ENCODE measurements around the gene CEMP1.
"Not testable (repeated sequence)": the region's sequence is repeated elsewhere in the genome, so short reads cannot be mapped to it uniquely, and the experiment has no call there.

The CEMP1 gene

GRCh38 chr16:2531371-2531695 lies at the start of gene CEMP1:
TSS of gene CEMP1 (minus strand) at chr16:2531408. CDS start at chr16:2531073, 335 bp downstream.
- Histone ChIP-seq H3K4me1 (ENCODE audit: control insufficient read depth, insufficient read depth, low read length) (peaks cover 22% of the 10 kb centered on the region), H3K27ac (ENCODE audit: low read length) (peak within 1 kb of the TSS; percentile 97), H3K9me3 (ENCODE audit: control insufficient read depth in 2 of 2, low read length in 2 of 2) (no peaks in the 10 kb centered on the region), H3K4me3 (ENCODE audit: low read length in 2 of 2) (peak within 1 kb of the TSS; percentile 68 to 82), H3K36me3 (ENCODE audit: control insufficient read depth in 2 of 2, insufficient read depth in 2 of 2, low read length in 2 of 2) (peaks cover 11 to 14% of the 10 kb centered on the region in 2 donors), H3K9ac (ENCODE audit: low read length in 2 of 2) (peak within 1 kb of the TSS; percentile 74 to 84), H3K27me3 (ENCODE audit: control insufficient read depth in 1 of 2, insufficient read depth in 2 of 2, low read length in 2 of 2) (no peaks in the 10 kb centered on the region)

- H3K9ac ChIP-seq (ENCODE audit: low read length in 2 of 2); H3K27me3 ChIP-seq (ENCODE audit: control insufficient read depth in 1 of 2, insufficient read depth in 2 of 2, low read length in 2 of 2); H3K9me3 ChIP-seq (ENCODE audit: control insufficient read depth in 2 of 2, low read length in 2 of 2); H3K4me3 ChIP-seq (ENCODE audit: low read length in 2 of 2); H3K27ac ChIP-seq (ENCODE audit: low read length); H3K36me3 ChIP-seq (ENCODE audit: control insufficient read depth in 2 of 2, insufficient read depth in 2 of 2, low read length in 2 of 2): not testable (repeated sequence)
- H3K4me1 ChIP-seq (ENCODE audit: control insufficient read depth, insufficient read depth, low read length): peaks cover 13% of the 10 kb centered on the region
These were observed 49.6 kb upstream of the CEMP1 start for GRCh38 chr16:2580818-2581217.

- H3K4me1 ChIP-seq (ENCODE audit: control insufficient read depth, insufficient read depth, low read length); H3K36me3 ChIP-seq (ENCODE audit: control insufficient read depth in 2 of 2, insufficient read depth in 2 of 2, low read length in 2 of 2); H3K9me3 ChIP-seq (ENCODE audit: control insufficient read depth in 2 of 2, low read length in 2 of 2); H3K9ac ChIP-seq (ENCODE audit: low read length in 2 of 2); H3K27ac ChIP-seq (ENCODE audit: low read length); H3K27me3 ChIP-seq (ENCODE audit: control insufficient read depth in 1 of 2, insufficient read depth in 2 of 2, low read length in 2 of 2); H3K4me3 ChIP-seq (ENCODE audit: low read length in 2 of 2): not testable (repeated sequence)
These were observed 48.9 kb upstream of the CEMP1 start for GRCh38 chr16:2580143-2580542.

GRCh38 chr16:2578905-2579304 lies 47.7 kb upstream of the CEMP1 start:
- not testable (repeated sequence) for H3K27me3 ChIP-seq (ENCODE audit: control insufficient read depth in 1 of 2, insufficient read depth in 2 of 2, low read length in 2 of 2); H3K36me3 ChIP-seq (ENCODE audit: control insufficient read depth in 2 of 2, insufficient read depth in 2 of 2, low read length in 2 of 2); H3K4me1 ChIP-seq (ENCODE audit: control insufficient read depth, insufficient read depth, low read length); H3K4me3 ChIP-seq (ENCODE audit: low read length in 2 of 2); H3K9ac ChIP-seq (ENCODE audit: low read length in 2 of 2); H3K9me3 ChIP-seq (ENCODE audit: control insufficient read depth in 2 of 2, low read length in 2 of 2); H3K27ac ChIP-seq (ENCODE audit: low read length)

- not testable (repeated sequence) for H3K36me3 ChIP-seq (ENCODE audit: control insufficient read depth in 2 of 2, insufficient read depth in 2 of 2, low read length in 2 of 2); H3K4me3 ChIP-seq (ENCODE audit: low read length in 2 of 2); H3K9ac ChIP-seq (ENCODE audit: low read length in 2 of 2); H3K27me3 ChIP-seq (ENCODE audit: control insufficient read depth in 1 of 2, insufficient read depth in 2 of 2, low read length in 2 of 2); H3K27ac ChIP-seq (ENCODE audit: low read length); H3K9me3 ChIP-seq (ENCODE audit: control insufficient read depth in 2 of 2, low read length in 2 of 2); H3K4me1 ChIP-seq (ENCODE audit: control insufficient read depth, insufficient read depth, low read length)
These were observed 45.8 kb upstream of the CEMP1 start for GRCh38 chr16:2577044-2577443.

GRCh38 chr16:2575839-2576238 lies 44.6 kb upstream of the CEMP1 start:
- not testable (repeated sequence) for H3K4me1 ChIP-seq (ENCODE audit: control insufficient read depth, insufficient read depth, low read length); H3K4me3 ChIP-seq (ENCODE audit: low read length in 2 of 2); H3K9ac ChIP-seq (ENCODE audit: low read length in 2 of 2); H3K27me3 ChIP-seq (ENCODE audit: control insufficient read depth in 1 of 2, insufficient read depth in 2 of 2, low read length in 2 of 2); H3K9me3 ChIP-seq (ENCODE audit: control insufficient read depth in 2 of 2, low read length in 2 of 2); H3K36me3 ChIP-seq (ENCODE audit: control insufficient read depth in 2 of 2, insufficient read depth in 2 of 2, low read length in 2 of 2); H3K27ac ChIP-seq (ENCODE audit: low read length)

- H3K27me3 ChIP-seq (ENCODE audit: control insufficient read depth in 1 of 2, insufficient read depth in 2 of 2, low read length in 2 of 2); H3K9ac ChIP-seq (ENCODE audit: low read length in 2 of 2); H3K27ac ChIP-seq (ENCODE audit: low read length); H3K36me3 ChIP-seq (ENCODE audit: control insufficient read depth in 2 of 2, insufficient read depth in 2 of 2, low read length in 2 of 2); H3K9me3 ChIP-seq (ENCODE audit: control insufficient read depth in 2 of 2, low read length in 2 of 2); H3K4me3 ChIP-seq (ENCODE audit: low read length in 2 of 2); H3K4me1 ChIP-seq (ENCODE audit: control insufficient read depth, insufficient read depth, low read length): not testable (repeated sequence)
These were observed 41.5 kb upstream of the CEMP1 start for GRCh38 chr16:2572704-2573103.

GRCh38 chr16:2568573-2568972 lies 37.4 kb upstream of the CEMP1 start:
- not testable (repeated sequence) for H3K4me1 ChIP-seq (ENCODE audit: control insufficient read depth, insufficient read depth, low read length); H3K36me3 ChIP-seq (ENCODE audit: control insufficient read depth in 2 of 2, insufficient read depth in 2 of 2, low read length in 2 of 2); H3K9ac ChIP-seq (ENCODE audit: low read length in 2 of 2); H3K27me3 ChIP-seq (ENCODE audit: control insufficient read depth in 1 of 2, insufficient read depth in 2 of 2, low read length in 2 of 2); H3K27ac ChIP-seq (ENCODE audit: low read length); H3K4me3 ChIP-seq (ENCODE audit: low read length in 2 of 2); H3K9me3 ChIP-seq (ENCODE audit: control insufficient read depth in 2 of 2, low read length in 2 of 2)

- not testable (repeated sequence) for H3K4me1 ChIP-seq (ENCODE audit: control insufficient read depth, insufficient read depth, low read length); H3K4me3 ChIP-seq (ENCODE audit: low read length in 2 of 2); H3K36me3 ChIP-seq (ENCODE audit: control insufficient read depth in 2 of 2, insufficient read depth in 2 of 2, low read length in 2 of 2); H3K9me3 ChIP-seq (ENCODE audit: control insufficient read depth in 2 of 2, low read length in 2 of 2); H3K27ac ChIP-seq (ENCODE audit: low read length); H3K27me3 ChIP-seq (ENCODE audit: control insufficient read depth in 1 of 2, insufficient read depth in 2 of 2, low read length in 2 of 2); H3K9ac ChIP-seq (ENCODE audit: low read length in 2 of 2)
These were observed 36.3 kb upstream of the CEMP1 start for GRCh38 chr16:2567506-2567905.

- not testable (repeated sequence) for H3K9ac ChIP-seq (ENCODE audit: low read length in 2 of 2); H3K36me3 ChIP-seq (ENCODE audit: control insufficient read depth in 2 of 2, insufficient read depth in 2 of 2, low read length in 2 of 2); H3K9me3 ChIP-seq (ENCODE audit: control insufficient read depth in 2 of 2, low read length in 2 of 2); H3K4me3 ChIP-seq (ENCODE audit: low read length in 2 of 2); H3K27me3 ChIP-seq (ENCODE audit: control insufficient read depth in 1 of 2, insufficient read depth in 2 of 2, low read length in 2 of 2); H3K27ac ChIP-seq (ENCODE audit: low read length); H3K4me1 ChIP-seq (ENCODE audit: control insufficient read depth, insufficient read depth, low read length)
These were observed 29.6 kb upstream of the CEMP1 start for GRCh38 chr16:2560798-2561133.

- H3K4me3 ChIP-seq (ENCODE audit: low read length in 2 of 2); H3K36me3 ChIP-seq (ENCODE audit: control insufficient read depth in 2 of 2, insufficient read depth in 2 of 2, low read length in 2 of 2); H3K9ac ChIP-seq (ENCODE audit: low read length in 2 of 2); H3K4me1 ChIP-seq (ENCODE audit: control insufficient read depth, insufficient read depth, low read length); H3K9me3 ChIP-seq (ENCODE audit: control insufficient read depth in 2 of 2, low read length in 2 of 2); H3K27ac ChIP-seq (ENCODE audit: low read length); H3K27me3 ChIP-seq (ENCODE audit: control insufficient read depth in 1 of 2, insufficient read depth in 2 of 2, low read length in 2 of 2): not testable (repeated sequence)
These were observed 29.1 kb upstream of the CEMP1 start for GRCh38 chr16:2560131-2560797.

- H3K27me3 ChIP-seq (ENCODE audit: control insufficient read depth in 1 of 2, insufficient read depth in 2 of 2, low read length in 2 of 2); H3K9ac ChIP-seq (ENCODE audit: low read length in 2 of 2); H3K4me3 ChIP-seq (ENCODE audit: low read length in 2 of 2); H3K4me1 ChIP-seq (ENCODE audit: control insufficient read depth, insufficient read depth, low read length); H3K9me3 ChIP-seq (ENCODE audit: control insufficient read depth in 2 of 2, low read length in 2 of 2); H3K36me3 ChIP-seq (ENCODE audit: control insufficient read depth in 2 of 2, insufficient read depth in 2 of 2, low read length in 2 of 2); H3K27ac ChIP-seq (ENCODE audit: low read length): not testable (repeated sequence)
These were observed 25.9 kb upstream of the CEMP1 start for GRCh38 chr16:2557150-2557549.
